DMS114 treated with DMSO at 0.1 percent for 48 hours (cell line): Measurements from ENCODE around the gene HDAC9.

Source experiments
- DNase-seq: peaks from one replicate; lab custom pipeline; 2025; ENCODE audit not compliant: unreplicated experiment; lab: John Stamatoyannopoulos, UW

Gene HDAC9

GRCh38 chr7:18494406-18494805 lies 1.1 kb upstream of the HDAC9 start:
- no peak for DNase-seq

DNA sequence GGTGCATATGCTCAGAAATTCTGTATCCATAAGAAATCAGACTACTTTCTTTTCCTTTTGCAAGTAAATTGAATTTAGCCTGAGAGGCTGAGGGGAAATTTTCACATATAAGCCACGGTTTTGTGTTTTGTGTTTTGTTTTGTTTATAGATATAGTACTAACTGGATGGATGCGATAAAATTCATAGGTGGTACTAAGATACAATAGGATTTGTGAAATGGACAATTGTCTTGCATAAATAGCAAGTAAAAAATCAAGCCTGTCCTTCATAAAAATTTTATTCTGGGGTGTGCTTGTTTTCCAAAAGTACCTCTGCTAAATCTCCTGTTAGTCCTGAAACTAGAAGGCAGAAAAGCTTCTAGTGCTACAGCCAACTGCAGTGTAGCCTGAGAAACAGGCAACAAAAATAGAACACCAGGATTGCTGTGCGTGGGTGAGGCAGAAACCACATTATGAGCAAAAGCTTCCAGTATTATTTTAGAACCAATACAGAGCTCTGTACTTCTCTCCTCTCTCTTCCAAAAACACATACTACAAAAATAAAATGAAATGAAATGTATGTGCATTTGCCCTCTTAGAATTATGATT lies 634 bp upstream of the HDAC9 start:
- no peak for DNase-seq

- no peak for DNase-seq
These were observed 772 bp downstream of the HDAC9 start for GRCh38 chr7:18496341-18496700.

DNA sequence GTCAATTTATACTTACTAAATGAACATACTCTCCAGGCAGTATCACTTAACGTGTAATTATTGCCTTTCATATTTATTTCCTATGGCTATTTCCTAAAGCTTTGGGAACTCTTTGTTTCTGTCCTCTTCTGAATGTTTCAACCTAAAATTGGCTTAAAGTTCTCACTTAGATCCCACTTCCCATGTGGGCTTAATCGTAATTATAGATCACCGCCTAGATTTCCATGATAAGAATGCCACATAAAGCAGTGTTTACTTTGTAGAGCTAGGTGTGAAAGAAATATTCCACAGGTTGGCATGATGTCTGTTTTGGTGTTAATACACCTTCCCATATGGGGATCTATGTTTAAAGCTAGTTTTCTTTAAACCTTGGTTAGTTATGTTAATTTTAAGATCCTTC lies 1.5 kb downstream of the HDAC9 start:
- DNase-seq: no peak

- DNase-seq: no peak
These were observed 2.3 kb downstream of the HDAC9 start for GRCh38 chr7:18497800-18498199.

DNA sequence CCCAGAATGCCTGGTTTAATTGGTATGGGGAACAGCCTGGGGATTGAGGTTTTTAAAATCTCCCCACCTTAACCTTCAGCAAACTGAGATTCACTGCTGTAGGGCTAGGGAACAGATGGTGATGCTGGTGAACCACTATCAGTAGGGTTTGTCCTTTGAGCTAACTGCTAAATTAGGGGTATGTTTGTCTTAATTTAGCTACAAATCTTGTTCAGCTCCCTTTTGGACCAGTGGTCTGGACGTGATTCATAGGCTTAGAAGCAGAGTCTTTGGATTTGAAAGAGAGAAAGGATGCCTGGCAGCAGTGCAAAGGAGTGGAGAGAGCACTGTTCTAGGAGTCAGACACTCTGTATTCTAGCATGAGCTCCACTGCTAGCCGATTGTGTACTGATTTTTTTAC lies 2.8 kb downstream of the HDAC9 start:
- DNase-seq: no peak

DNA sequence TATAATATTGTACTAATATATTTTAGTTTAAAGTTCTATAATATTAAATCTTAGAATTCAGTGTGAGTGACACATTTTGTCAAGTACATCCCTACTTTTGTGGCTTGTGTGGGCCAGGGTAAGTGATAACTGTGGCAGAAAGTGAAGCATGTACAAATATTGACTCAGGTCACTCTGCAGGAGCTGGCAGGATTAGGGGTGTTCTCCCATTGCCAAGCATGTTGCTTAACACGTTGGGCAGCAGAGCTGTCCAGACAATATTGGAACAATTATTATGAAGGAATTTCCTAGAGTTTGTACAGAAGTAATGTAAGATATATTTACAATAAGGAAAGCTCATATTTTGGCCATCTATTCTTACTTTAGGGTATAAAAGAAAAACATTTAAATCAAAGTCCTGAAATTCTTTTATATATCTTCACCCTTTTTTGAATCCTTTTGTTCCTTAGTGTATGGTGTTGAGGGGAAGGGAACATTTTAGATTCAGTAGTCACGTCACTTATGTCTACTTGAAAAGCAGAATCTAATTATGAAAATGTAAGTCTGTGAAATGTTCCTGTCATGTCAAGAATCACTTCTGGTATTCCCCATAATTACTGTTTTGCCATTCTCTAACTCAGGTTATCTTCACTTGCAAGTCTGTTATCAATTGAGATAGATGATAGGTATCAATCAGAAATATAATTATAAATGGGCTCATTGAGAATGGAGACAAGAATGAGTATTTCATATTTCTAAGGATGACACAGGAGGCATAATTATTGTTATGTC lies 4.0 kb downstream of the HDAC9 start:
- DNase-seq: no peak

DNA sequence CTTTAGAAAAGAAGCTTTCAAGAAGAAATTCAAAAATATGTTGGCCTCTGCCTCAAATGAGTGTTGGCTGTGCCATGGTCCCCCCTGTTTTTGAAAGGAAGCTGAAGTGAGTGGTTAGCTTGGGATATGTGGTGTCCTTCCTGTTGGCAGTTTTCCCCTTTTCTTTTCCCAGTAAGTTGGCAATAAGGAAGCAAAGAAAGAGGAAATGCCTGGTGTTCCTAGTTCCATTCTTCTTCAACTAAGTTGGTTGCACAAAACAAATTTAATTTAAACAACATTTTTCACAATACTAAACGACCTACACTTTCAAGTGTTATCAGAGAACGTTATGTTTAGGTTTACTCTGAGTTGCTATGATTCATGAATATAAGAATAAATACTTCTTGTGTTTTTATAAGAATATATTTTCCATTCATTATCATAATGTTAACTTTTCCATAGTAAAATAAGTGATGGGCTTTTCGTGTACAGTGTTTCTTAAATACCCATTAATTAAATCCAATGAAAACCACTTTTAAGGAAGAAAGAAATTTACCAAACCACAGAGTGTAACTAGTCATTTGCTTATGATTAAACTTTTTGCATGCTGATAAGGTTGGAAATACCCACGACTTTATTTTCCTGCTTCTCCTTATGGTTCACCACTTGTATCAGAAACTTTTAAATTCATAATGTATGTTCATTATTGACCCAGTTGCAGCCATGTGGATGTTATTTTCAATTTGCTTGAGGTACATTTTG lies 7.7 kb downstream of the HDAC9 start:
- no peak for DNase-seq

GRCh38 chr7:18504965-18505364 lies 9.4 kb downstream of the HDAC9 start:
- no peak for DNase-seq

DNA sequence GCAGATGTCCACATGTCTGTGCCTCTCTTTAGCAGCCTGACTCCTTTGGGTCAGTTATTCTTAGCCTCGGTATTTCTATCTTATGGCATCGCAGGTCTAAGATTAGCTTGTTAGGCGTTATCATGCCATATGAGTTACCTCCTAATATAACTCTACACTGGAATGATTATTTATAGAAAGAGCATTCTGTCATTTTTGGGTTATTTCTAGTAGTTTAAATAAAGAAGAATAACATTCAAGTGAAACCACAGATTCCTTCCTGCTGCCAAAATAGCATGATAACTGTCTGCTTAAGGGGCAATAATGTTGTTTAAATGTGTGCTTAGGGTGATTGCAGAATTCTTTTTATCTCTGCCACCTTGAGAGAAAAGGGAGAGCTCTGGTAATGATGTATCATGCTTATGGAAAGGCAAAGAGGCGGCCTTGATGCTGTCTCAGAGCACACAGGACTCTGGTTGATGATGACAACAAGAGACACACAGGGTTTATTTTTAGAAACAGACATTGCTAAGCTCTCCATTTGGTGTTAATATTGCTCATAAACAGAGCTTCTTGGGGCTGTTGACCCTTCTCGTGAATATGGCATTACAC lies 10.4 kb downstream of the HDAC9 start:
- no peak for DNase-seq

- no peak for DNase-seq
These were observed 13.2 kb downstream of the HDAC9 start for GRCh38 chr7:18508443-18509427.

GRCh38 chr7:18509481-18509880 lies 13.9 kb downstream of the HDAC9 start:
- DNase-seq: no peak

- DNase-seq: no peak
These were observed 16.0 kb downstream of the HDAC9 start for GRCh38 chr7:18511351-18512140.

DNA sequence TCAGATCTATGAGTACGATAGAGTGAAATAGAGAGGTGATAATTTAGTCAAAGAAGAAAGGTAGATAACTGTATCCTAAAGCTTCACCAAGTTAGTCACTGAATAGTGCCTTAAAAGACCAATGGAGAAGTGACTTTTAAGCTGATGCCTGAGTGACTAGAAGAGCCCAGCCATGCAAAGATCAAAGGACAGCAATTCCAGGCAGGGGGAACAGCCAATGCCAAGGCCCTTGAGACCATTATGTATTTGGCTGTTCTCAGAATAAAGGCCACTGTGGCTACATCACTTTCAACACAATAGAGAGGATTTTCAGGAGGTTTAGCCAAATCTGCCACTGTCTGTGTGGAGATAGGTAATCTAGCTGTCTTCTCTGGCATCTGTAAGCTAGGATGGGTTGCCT lies 17.8 kb downstream of the HDAC9 start:
- no peak for DNase-seq

- DNase-seq: no peak
These were observed 19.5 kb downstream of the HDAC9 start for GRCh38 chr7:18515067-18515466.

DNA sequence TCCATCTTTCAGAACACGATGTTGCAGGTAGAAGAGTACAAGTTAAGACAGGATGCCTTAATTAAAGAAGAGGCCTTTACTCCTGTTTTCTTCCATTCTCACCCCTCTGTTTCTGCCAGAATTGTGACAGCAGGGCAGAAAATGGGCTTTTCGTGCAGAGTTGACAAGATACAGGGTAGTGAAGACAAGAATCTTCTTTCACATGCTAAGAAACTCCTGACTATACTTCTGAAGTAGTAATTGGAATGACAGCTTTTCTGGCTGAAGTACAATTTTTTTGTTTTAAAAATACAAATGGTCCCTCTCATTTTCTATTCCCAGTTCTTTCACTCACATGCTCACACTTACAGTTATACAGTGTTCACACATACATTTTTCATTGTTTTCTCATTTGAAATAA lies 22.1 kb downstream of the HDAC9 start:
- DNase-seq: no peak

GRCh38 chr7:18518555-18518954 lies 23.0 kb downstream of the HDAC9 start:
- DNase-seq: no peak

- no peak for DNase-seq
These were observed 25.1 kb downstream of the HDAC9 start for GRCh38 chr7:18520450-18521235.

DNA sequence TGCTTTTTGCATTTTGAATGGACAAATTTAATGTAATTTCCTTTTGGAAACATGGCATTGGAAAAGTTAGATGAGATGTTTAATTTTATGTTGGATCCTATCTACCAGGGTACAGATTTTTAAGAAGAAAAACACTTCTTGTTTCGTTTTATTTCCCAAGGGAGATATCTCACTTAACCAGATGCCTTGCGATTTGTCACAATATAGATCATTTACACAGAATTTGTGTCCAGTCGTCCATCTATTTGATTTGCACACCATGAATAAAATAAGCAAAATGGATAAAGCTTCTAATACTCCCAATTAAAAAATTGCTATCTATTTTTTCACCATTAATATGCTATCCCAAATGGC lies 25.7 kb downstream of the HDAC9 start:
- DNase-seq: no peak
